Dendritic cell treated with granulocyte-macrophage colony-stimulating factor and Interleukin-4, amounts not matched to agents 40 ng/mL and 50 ng/mL, for 4 days (primary cell): Measurements from ENCODE around the gene DUSP11.
"Not testable (repeated sequence)": the region's sequence is repeated elsewhere in the genome, so short reads cannot be mapped to it uniquely, and the experiment has no call there.

Source experiments
- H3K27ac Mint-ChIP-seq: one replicate; pipeline ENCODE4 v1.8.0; 2022; ENCODE audit warnings: mild to moderate bottlenecking, mixed read lengths
- H3K27me3 Mint-ChIP-seq: one replicate; pipeline ENCODE4 v1.8.0; 2022; ENCODE audit warnings: mild to moderate bottlenecking, mixed read lengths
- H3K36me3 Mint-ChIP-seq: one replicate; pipeline ENCODE4 v1.8.0; 2022; ENCODE audit warnings: low read depth, mixed read lengths
- H3K4me1 Mint-ChIP-seq: one replicate; pipeline ENCODE4 v1.8.0; 2022; ENCODE audit warnings: low read depth, mixed read lengths
- H3K4me3 Mint-ChIP-seq: one replicate; pipeline ENCODE4 v1.8.0; 2022; ENCODE audit warnings: mild to moderate bottlenecking, moderate library complexity, mixed read lengths
- H3K9me3 Mint-ChIP-seq: one replicate; pipeline ENCODE4 v1.8.0; 2022; ENCODE audit warnings: mixed read lengths
- intact Hi-C: fragments of 100-400 bp; cut with micrococcal nuclease; formaldehyde crosslinking; loops from one replicate; pipeline ENCODE4 v1.15.0; 2022

The DUSP11 gene

GRCh38 chr2:73759285-73759764 is 20.6 kb downstream of the DUSP11 start:
- intact Hi-C loops: no loop called here
- peaks cover 6% of the 10 kb centered on the region for H3K9me3 Mint-ChIP-seq

DNA sequence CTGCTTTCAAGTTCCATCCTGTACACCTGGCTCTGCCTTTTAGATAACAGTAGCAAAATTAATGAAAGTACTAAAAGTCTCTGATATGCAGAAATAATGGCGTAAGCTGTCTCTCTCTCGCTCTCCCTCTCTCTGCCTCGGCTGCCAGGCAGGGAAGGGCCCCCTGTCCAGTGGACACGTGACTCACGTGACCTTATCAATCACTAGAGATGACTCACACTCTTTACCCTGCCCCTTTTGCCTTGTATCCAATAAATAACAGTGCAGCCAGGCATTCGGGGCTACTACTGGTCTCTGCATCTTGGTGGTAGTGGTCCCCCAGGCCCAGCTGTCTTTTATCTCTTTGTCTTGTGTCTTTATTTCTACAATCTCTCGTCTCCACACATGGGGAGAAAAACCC is 25.6 kb downstream of the DUSP11 start:
- H3K27me3 Mint-ChIP-seq, H3K4me1 Mint-ChIP-seq, H3K4me3 Mint-ChIP-seq, H3K27ac Mint-ChIP-seq, intact Hi-C loops: not testable (repeated sequence)
- Mint-ChIP-seq H3K36me3 (peaks cover 91% of the 10 kb centered on the region), H3K9me3 (peaks cover 10% of the 10 kb centered on the region)

More at GRCh38 chr2:73759285-73759764, 20.6 kb downstream of the DUSP11 start:
- Mint-ChIP-seq H3K36me3 (peaks cover 94% of the 10 kb centered on the region), H3K27ac (no peak overlapping the region), H3K27me3 (no peaks in the 10 kb centered on the region), H3K4me1 (no peaks in the 10 kb centered on the region), H3K4me3 (no peak overlapping the region)

DNA sequence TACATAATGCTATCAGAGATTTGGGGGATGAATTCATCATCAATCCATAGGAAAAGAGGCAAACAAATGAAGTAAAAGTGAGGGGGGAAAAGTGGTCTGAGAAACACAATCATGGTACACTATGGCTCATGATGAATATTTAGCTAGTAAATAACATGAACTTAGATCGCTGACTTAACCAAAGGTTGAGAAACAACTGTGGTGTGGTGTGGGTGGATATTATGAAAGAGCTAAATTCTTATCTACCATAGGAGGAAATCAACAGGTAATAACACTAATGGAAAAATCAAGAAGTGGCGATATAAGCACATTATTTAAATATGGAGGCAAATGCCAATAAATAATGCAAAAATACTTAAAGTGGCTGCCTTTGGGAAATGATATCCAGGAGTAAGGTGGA is 30.6 kb downstream of the DUSP11 start:
- peaks cover 92% of the 10 kb centered on the region for H3K36me3 Mint-ChIP-seq
- H3K27ac Mint-ChIP-seq: no peak overlapping the region
- intact Hi-C loops: no loop called here
- H3K4me1 Mint-ChIP-seq: no peaks in the 10 kb centered on the region
- H3K27me3 Mint-ChIP-seq: no peaks in the 10 kb centered on the region
- H3K4me3 Mint-ChIP-seq: no peak overlapping the region
- H3K9me3 Mint-ChIP-seq: peaks cover 4% of the 10 kb centered on the region

- no peaks in the 10 kb centered on the region for H3K27me3 Mint-ChIP-seq
- peaks cover 86% of the 10 kb centered on the region for H3K36me3 Mint-ChIP-seq
- no peaks in the 10 kb centered on the region for H3K4me1 Mint-ChIP-seq
- H3K4me3 Mint-ChIP-seq: no peak overlapping the region
- no peaks in the 10 kb centered on the region for H3K9me3 Mint-ChIP-seq
- H3K27ac Mint-ChIP-seq: no peak overlapping the region
- intact Hi-C loops: no loop called here
These were observed 33.1 kb downstream of the DUSP11 start for GRCh38 chr2:73746877-73747208.

DNA sequence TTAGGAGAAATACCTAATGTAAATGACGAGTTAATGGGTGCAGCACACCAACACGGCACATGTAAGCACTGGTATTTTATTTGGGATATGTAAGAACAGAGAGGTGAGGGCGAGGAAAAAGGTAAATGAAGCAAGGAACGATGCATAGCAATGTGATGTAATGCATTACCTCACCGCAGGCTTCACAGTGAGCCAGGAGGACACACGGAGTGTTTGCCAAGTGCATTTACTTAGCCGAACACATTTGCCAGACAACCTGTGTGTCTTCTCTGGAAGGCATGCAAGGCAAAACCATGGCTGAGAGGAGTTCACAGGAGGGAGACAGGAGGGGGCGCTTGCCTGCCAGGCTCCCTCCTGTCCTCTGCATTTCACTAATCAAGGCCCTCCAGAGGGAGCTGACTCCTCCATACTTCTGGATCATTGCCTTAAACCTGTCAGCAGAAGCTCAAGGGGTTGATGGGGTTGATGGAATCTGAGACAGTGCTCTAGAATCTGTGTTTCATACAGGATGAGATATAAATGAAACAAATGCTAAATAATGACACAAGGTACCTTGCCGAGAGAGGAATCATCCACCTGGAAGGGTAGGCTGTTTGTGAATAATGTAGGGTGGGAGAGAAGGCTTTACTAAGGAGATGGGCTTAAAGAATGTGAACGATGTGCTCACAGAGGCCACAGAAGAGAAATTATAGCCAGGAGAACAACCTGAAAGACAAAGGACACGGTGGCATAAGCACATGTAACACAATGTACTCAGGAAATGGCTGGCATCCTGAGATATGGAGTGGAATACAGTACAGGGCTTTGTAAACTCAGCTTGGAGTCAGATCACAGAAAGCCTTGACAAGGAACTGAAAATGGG is 33.7 kb downstream of the DUSP11 start:
- Mint-ChIP-seq H3K27ac (no peak overlapping the region), H3K27me3 (no peaks in the 10 kb centered on the region), H3K9me3 (no peaks in the 10 kb centered on the region), H3K36me3 (peaks cover 86% of the 10 kb centered on the region), H3K4me1 (no peaks in the 10 kb centered on the region), H3K4me3 (no peak overlapping the region)
- intact Hi-C loops: no loop called here

DNA sequence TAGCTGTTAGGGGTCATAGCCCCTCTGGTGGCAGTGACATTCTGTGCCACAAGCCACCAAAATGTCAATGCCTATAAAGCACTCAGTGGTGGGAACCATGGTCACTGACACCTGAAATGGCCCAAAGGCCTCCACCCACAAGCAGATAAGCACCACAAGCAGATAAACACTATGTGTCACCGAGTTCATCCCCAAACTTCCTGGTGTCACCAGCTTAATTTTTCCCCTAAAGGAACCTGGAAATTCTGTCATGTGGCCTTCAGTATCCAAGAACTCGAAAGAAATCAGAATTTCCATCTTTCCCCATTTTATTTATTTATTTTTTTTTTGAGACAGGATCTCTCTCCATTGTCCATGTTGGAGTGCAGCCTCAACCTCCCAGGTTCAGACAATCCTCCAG is 39.1 kb downstream of the DUSP11 start:
- intact Hi-C loops: no loop called here

DNA sequence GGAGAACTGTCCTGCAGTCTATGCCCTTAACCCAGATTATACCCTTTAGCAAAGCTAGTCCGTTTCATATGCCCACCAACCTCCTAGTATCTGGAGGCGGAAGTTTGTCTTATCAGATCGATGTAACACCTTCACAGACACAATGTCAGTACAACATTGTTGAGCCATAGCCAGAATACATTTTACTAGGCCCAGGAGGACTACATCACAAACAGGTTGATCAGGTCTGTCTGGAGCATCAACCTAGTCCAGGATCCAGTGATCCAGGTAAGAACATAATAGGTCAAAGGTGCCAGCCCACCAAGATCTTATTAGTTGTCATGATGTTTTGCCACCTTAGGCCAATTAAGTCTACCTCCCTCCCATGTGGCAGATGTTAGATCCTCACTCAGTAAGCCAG is 40.8 kb downstream of the DUSP11 start:
- peaks cover 7% of the 10 kb centered on the region for H3K9me3 Mint-ChIP-seq
- H3K4me1 Mint-ChIP-seq: peaks cover 14% of the 10 kb centered on the region
- H3K4me3 Mint-ChIP-seq: no peak overlapping the region
- H3K27me3 Mint-ChIP-seq: peaks cover 2% of the 10 kb centered on the region
- H3K27ac Mint-ChIP-seq: no peak overlapping the region
- intact Hi-C loops: loop anchor here (5.0 to 10.0 kb wide), 2 partner anchors 37 to 54 kb away; no protein-coding TSS in a partner anchor
- H3K36me3 Mint-ChIP-seq: peaks cover 50% of the 10 kb centered on the region

More for the DNA sequence above, 39.1 kb downstream of the DUSP11 start:
- Mint-ChIP-seq H3K36me3 (peaks cover 55% of the 10 kb centered on the region), H3K4me1 (peaks cover 14% of the 10 kb centered on the region), H3K9me3 (peaks cover 7% of the 10 kb centered on the region), H3K27me3 (peaks cover 2% of the 10 kb centered on the region), H3K4me3 (no peak overlapping the region), H3K27ac (no peak overlapping the region)

DNA sequence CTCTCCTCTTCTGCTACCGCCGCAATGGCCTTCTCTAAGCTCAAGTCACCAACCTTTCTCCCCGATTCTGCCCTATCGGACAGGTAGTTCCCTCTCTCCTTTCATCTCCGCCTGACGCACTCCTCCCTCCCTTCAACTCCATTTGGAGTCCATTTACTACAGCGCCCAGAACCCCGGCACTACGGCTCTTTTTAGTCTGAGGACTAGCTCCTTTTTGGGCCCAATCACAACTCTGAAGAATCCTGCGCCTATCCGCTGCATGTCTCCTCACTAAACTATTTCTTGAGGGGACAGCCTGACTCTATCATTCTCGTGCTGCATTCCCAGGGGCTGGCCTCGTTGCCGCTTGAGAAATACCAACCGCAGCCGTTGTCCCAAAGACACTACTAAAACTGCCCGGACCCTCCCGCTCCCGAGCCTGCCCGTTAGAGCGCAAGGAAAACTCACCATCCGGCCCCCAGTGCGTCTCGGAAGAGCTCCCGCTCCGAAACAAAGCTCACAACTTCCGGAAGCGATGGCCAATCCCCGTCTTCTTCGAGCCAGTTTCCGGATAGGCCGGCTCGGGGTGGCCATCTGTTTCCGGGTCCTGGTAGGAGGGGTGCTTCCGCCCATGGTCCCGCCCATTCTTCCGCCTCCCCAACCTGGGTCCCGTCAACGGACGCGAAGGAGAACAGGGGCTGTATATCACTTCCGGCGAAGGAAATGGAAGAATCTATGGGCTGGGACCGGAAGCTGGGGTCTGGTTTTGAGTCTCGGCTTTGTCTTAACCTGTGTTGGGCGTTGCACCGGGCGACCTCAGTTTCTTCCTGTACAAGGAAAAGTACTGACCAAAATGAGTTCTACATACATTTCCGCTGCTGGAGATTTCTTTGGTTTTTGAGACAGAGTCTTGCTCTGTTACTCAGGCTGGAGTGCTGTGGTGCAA is 42.8 kb downstream of the DUSP11 start, which contains the start of gene TPRKB:
TSS of gene TPRKB (minus strand) at position 491 of the 925 bp plus-strand sequence. CDS start 2,776 bp downstream, outside the sequence.
- peak within 1 kb of the TSS; percentile 83 for H3K27ac Mint-ChIP-seq
- peaks cover 57% of the 10 kb centered on the region for H3K36me3 Mint-ChIP-seq
- intact Hi-C loops: loop anchor here (1.0 to 10.0 kb wide), 3 partner anchors 21 to 52 kb away; no protein-coding TSS in a partner anchor
- peaks cover 7% of the 10 kb centered on the region for H3K9me3 Mint-ChIP-seq
- H3K27me3 Mint-ChIP-seq: peaks cover 2% of the 10 kb centered on the region
- H3K4me1 Mint-ChIP-seq: peaks cover 14% of the 10 kb centered on the region
- H3K4me3 Mint-ChIP-seq: peak within 1 kb of the TSS; percentile 86

DNA sequence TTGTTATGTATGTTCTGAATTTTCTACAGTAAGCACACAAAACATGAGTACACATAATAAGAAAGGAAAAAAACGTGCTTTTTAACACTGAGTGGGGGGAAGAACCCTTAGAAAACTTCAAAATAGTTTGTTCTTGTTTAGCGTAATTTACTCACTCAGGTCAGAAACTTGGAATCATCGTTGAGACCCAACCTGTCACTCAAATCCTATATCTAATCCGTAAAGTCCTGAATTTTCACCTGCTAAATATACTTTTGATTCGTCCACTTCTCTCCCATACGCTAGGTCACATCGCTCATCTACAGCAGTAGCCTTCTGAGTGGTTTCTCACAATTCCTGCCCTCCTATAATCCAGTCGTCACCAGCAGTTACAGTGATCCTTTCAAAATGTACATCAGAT is 43.5 kb downstream of the DUSP11 start:
- H3K4me1 Mint-ChIP-seq: peaks cover 14% of the 10 kb centered on the region
- peaks cover 2% of the 10 kb centered on the region for H3K27me3 Mint-ChIP-seq

GRCh38 chr2:73730810-73731209 is 49.1 kb downstream of the DUSP11 start:
- Mint-ChIP-seq H3K36me3 (peaks cover 70% of the 10 kb centered on the region), H3K4me3 (no peak overlapping the region), H3K27me3 (no peaks in the 10 kb centered on the region), H3K9me3 (no peaks in the 10 kb centered on the region), H3K4me1 (no peaks in the 10 kb centered on the region), H3K27ac (no peak overlapping the region)
- intact Hi-C loops: loop anchor here (10.0 kb wide), 1 partner anchor 46 kb away; no protein-coding TSS in a partner anchor

More for the DNA sequence above, 43.5 kb downstream of the DUSP11 start:
- peak overlapping the region; percentile 86 for H3K4me3 Mint-ChIP-seq
- H3K27ac Mint-ChIP-seq: peak overlapping the region; percentile 83
- H3K9me3 Mint-ChIP-seq: peaks cover 7% of the 10 kb centered on the region
- intact Hi-C loops: loop anchor here (5.0 to 10.0 kb wide), 2 partner anchors 34 to 52 kb away; no protein-coding TSS in a partner anchor
- H3K36me3 Mint-ChIP-seq: peaks cover 57% of the 10 kb centered on the region

DNA sequence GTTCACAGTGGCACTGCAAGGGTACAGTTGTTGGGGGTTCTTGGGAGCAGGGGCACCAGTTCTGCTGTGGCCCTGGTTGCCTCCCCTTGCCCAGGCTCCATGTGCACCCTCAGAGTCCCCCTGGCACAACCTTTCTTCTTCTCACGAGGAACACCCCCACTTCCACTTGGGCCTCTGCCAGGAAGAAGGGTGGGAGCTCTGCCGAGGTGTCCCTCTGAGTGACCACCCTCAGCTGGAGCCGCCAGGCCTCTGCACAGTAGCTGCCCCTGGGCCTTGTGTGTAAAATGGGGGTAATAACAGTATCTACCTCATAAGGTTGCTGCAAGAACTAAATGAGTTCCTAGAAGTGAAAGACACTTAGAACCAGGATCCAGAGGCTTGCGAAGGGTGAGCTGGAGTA is 51.2 kb downstream of the DUSP11 start:
- no peaks in the 10 kb centered on the region for H3K9me3 Mint-ChIP-seq
- intact Hi-C loops: no loop called here
- no peaks in the 10 kb centered on the region for H3K27me3 Mint-ChIP-seq
- no peak overlapping the region for H3K4me3 Mint-ChIP-seq
- H3K27ac Mint-ChIP-seq: no peak overlapping the region
- peaks cover under 1% of the 10 kb centered on the region for H3K4me1 Mint-ChIP-seq
- H3K36me3 Mint-ChIP-seq: peaks cover 56% of the 10 kb centered on the region

- intact Hi-C loops: no loop called here
- Mint-ChIP-seq H3K4me3 (no peak overlapping the region), H3K36me3 (peaks cover 49% of the 10 kb centered on the region), H3K9me3 (no peaks in the 10 kb centered on the region), H3K4me1 (peaks cover 7% of the 10 kb centered on the region), H3K27me3 (no peaks in the 10 kb centered on the region), H3K27ac (no peak overlapping the region)
These were observed 51.9 kb downstream of the DUSP11 start for GRCh38 chr2:73728043-73728442.

DNA sequence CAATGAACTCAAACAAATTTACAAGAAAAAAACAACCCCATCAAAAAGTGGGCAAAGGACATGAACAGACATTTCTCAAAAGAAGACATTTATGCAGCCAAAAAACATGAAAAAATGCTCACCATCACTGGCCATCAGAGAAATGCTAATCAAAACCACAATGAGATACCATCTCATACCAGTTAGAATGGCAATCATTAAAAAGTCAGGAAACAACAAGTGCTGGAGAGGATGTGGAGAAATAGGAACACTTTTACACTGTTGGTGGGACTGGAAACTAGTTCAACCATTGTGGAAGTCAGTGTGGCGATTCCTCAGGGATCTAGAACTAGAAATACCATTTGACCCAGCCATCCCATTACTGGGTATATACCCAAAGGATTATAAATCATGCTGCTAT is 53.2 kb downstream of the DUSP11 start:
- H3K9me3 Mint-ChIP-seq, intact Hi-C loops, H3K27ac Mint-ChIP-seq, H3K4me3 Mint-ChIP-seq, H3K27me3 Mint-ChIP-seq: not testable (repeated sequence)
- Mint-ChIP-seq H3K36me3 (peaks cover 36% of the 10 kb centered on the region), H3K4me1 (peaks cover 19% of the 10 kb centered on the region)
